ENCODE data around the gene UROC1. TPM values are rescaled to one million over a fixed set of nuclear protein-coding genes. Genes with fewer than 3 reads are reported as not detected.

Gene UROC1
- total RNA-seq, 1 experiment from 2014 or later, result not detected

DNA sequence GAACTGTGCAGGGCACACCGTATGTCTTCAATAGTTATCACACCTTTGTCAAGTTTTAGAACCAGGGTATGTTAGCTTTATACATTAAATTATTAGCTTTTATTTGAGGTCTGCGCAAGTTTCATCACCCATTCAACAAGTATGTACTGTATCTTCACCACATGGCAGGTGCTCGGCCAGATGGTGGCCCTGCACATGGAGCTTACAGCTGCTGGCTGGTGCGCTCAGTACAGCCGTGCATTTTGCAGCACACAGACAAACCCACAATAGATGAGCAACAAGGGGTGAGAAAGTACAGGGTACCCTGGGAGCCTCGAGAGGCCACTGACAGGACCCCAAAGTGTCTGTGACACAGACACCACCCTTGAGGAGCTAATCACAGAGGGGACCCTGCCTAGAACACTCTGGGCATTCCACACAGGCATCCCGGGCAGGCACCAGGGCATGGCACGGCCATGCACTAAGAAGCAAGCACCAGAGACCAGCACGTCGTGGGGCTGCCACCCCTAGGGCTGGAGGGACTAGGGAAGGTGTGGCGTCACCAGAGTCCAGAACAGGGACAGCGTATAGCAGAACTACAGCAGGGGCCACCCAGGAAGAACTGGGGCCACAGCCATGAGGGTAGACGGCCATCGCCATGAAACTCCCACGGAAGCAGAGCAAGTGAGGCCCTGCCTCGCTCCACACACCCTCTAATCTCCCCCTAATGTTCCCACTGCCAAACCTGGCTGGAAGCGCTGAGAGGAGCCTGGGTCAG lies 69.3 kb downstream of the UROC1 start:
- no peak overlapping the region for H3K14ac ChIP-seq (ENCODE audit: insufficient read depth, low read length)
- no peak for DNase-seq
- H3K27me3 ChIP-seq (ENCODE audit: insufficient read depth, low read length), result no peaks in the 10 kb centered on the region
- no peaks in the 10 kb centered on the region for H3K79me2 ChIP-seq (ENCODE audit: insufficient read depth, low read length)
- H3K27ac ChIP-seq (ENCODE audit: insufficient read length, low read depth, low read length), result no peak overlapping the region
- no peak overlapping the region for H2BK5ac ChIP-seq (ENCODE audit: insufficient read length, low read length)
- H3K23ac ChIP-seq (ENCODE audit: insufficient read length, low read depth, low read length), result no peak overlapping the region
- no peak overlapping the region for H3K9ac ChIP-seq (ENCODE audit: extremely low read depth, insufficient read length, low read length)
- H2BK20ac ChIP-seq (ENCODE audit: low read depth, low read length, poor library complexity, severe bottlenecking), result no peak overlapping the region
- Mint-ChIP-seq H3K4me1 (peaks cover 10 to 13% of the 10 kb centered on the region in 2 experiments), H3K4me3 (no peak overlapping the region), H3K27ac (peak overlapping the region in 1 of 3 experiments; percentile 82; a peak in 1 of 7 replicates), H3K9me3 (no peaks in the 10 kb centered on the region), H3K27me3 (ENCODE audit: low read depth) (no peaks in the 10 kb centered on the region; the same call in 1 of the 2 replicates), H3K36me3 (ENCODE audit: insufficient read depth in 1 of 3, low read depth in 3 of 3) (peaks cover 7 to 27% (median 20%) of the 10 kb centered on the region in 3 experiments)
- H4K91ac ChIP-seq (ENCODE audit: insufficient read length, low read depth, low read length), result no peak overlapping the region
- WGBS (ENCODE audit: extremely low coverage, insufficient read length, low lambda C conversion rate), result no CpG with 5 or more reads among the region's 17 CpGs
- TF ChIP-seq, protein P1, sequence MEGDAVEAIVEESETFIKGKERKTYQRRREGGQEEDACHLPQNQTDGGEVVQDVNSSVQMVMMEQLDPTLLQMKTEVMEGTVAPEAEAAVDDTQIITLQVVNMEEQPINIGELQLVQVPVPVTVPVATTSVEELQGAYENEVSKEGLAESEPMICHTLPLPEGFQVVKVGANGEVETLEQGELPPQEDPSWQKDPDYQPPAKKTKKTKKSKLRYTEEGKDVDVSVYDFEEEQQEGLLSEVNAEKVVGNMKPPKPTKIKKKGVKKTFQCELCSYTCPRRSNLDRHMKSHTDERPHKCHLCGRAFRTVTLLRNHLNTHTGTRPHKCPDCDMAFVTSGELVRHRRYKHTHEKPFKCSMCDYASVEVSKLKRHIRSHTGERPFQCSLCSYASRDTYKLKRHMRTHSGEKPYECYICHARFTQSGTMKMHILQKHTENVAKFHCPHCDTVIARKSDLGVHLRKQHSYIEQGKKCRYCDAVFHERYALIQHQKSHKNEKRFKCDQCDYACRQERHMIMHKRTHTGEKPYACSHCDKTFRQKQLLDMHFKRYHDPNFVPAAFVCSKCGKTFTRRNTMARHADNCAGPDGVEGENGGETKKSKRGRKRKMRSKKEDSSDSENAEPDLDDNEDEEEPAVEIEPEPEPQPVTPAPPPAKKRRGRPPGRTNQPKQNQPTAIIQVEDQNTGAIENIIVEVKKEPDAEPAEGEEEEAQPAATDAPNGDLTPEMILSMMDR (conservative IDR thresholded peaks at IDR 0.05), result no peak
- H2BK120ac ChIP-seq (ENCODE audit: low read depth, low read length, poor library complexity, severe bottlenecking), result no peak overlapping the region
- no peaks in the 10 kb centered on the region for H4K20me1 ChIP-seq (ENCODE audit: control insufficient read depth, insufficient read depth, insufficient read length)
- H3K79me1 ChIP-seq (ENCODE audit: insufficient read depth, low read depth, low read length, poor library complexity, severe bottlenecking), result no peaks in the 10 kb centered on the region
- H2BK12ac ChIP-seq (ENCODE audit: insufficient read length, low read depth, low read length), result no peak overlapping the region
- no peak overlapping the region for H2AK5ac ChIP-seq (ENCODE audit: insufficient read length, low read length)
- no peak overlapping the region for H2BK15ac ChIP-seq (ENCODE audit: low read depth, low read length)
- H3K4me1 ChIP-seq (ENCODE audit: insufficient read depth, low read length), result no peaks in the 10 kb centered on the region
- no peaks in the 10 kb centered on the region for H3K9me3 ChIP-seq (ENCODE audit: control insufficient read depth, low read depth, low read length)
- H3T11ph ChIP-seq (ENCODE audit: low read length), result no peak overlapping the region
- no peak overlapping the region for H3K56ac ChIP-seq (ENCODE audit: insufficient read length, low read depth, low read length)
- no peaks in the 10 kb centered on the region for H3K23me2 ChIP-seq (ENCODE audit: insufficient read length, low read depth, low read length, poor library complexity, severe bottlenecking)
- H3K4me2 ChIP-seq (ENCODE audit: insufficient read depth, insufficient read length, low read length), result no peak overlapping the region
- no peak overlapping the region for H4K8ac ChIP-seq (replicated peaks; ENCODE audit: insufficient read length, low read depth, low read length)
- no peak overlapping the region for H2AFZ ChIP-seq (ENCODE audit: low read length)
- no peak overlapping the region for H4K5ac ChIP-seq (ENCODE audit: insufficient read length, low read depth, low read length)
- no peak overlapping the region for H3K18ac ChIP-seq (ENCODE audit: insufficient read length, low read depth, low read length)
- no peak overlapping the region for H3K4ac ChIP-seq (ENCODE audit: low read depth, low read length)
